Ovary (tissue), 9 donors: Measurements from ENCODE around the gene PRSS27. TPM values are rescaled to one million over a fixed set of nuclear protein-coding genes. Genes with fewer than 3 reads are reported as not detected.
"Not testable (repeated sequence)": the region's sequence is repeated elsewhere in the genome, so short reads cannot be mapped to it uniquely, and the experiment has no call there.

Source experiments
- DNase-seq, 5 donors: peaks; one replicate each; pipeline ENCODE4 v3.0.0-alpha.2; 2019 to 2020
- H3K27ac ChIP-seq, 2 donors: fragments of 200-600 bp; one replicate each; pipeline versions ENCODE4 v1.5.1 to v1.8.0; 2019 to 2022
- H3K27me3 ChIP-seq: fragments of 200-600 bp; one replicate; pipeline ENCODE4 v1.8.0; 2022
- H3K36me3 ChIP-seq: fragments of 200-600 bp; sonication (generic); one replicate; pipeline ENCODE4 v1.5.1; 2019
- H3K4me1 ChIP-seq: one replicate; pipeline ENCODE4 v1.8.1; 2013; ENCODE audit warnings: mild to moderate bottlenecking, moderate library complexity; ENCODE audit not compliant: insufficient read depth
- H3K4me3 ChIP-seq: fragments of 200-600 bp; sonication (generic); one replicate; pipeline ENCODE4 v1.5.1; 2017
- H3K9me3 ChIP-seq, 2 donors: fragments of 200-600 bp in 1 of 2; sonication (generic) in 1 of 2; one replicate each; pipeline versions ENCODE4 v1.5.1 to v1.8.1; 2013 to 2019; ENCODE audit warnings: mild to moderate bottlenecking in 1 of 2, moderate library complexity in 1 of 2
- CTCF ChIP-seq, 3 donors: fragments of 450-650 bp in 2 of 3; fragments of 200-600 bp in 1 of 3; IDR thresholded peaks; one replicate each; pipeline versions ENCODE4 v1.5.1 to v1.8.0; 2016 to 2022; ENCODE audit warnings: antibody characterized with exemption in 3 of 3, mild to moderate bottlenecking in 1 of 3
- EP300 ChIP-seq: sonication (generic); formaldehyde crosslinking; IDR thresholded peaks from one replicate; pipeline ENCODE4 v1.6.1; 2017; ENCODE audit warnings: antibody characterized with exemption
- POLR2A ChIP-seq: fragments of 450-650 bp; IDR thresholded peaks from one replicate; pipeline ENCODE4 v1.6.1; 2017; ENCODE audit warnings: antibody characterized with exemption, mild to moderate bottlenecking, moderate library complexity
- WGBS, 3 donors: extraction: QIAGEN DNeasy Blood & Tissue Kit in 1 of 3; methylation state at CpG; one replicate each; pipeline versions ENCODE4 v1.1.5 to v1.1.7; 2013 to 2017; 5-methylcytosine and 5-hydroxymethylcytosine counted together
- intact Hi-C, 4 donors: fragments of 100-400 bp; cut with DNase I; formaldehyde crosslinking; loops; one replicate each; pipeline versions ENCODE4 v1.11.0 to v1.15.1; 2022 to 2023
- polyA plus RNA-seq, 2 donors: library from polyadenylated mRNA; stranded (reverse); fragments of 200-250 nt in 1 of 2; fragments of 350-450 nt in 1 of 2; fragmentation: Illumina TruSeq in 1 of 2; extraction: RNeasy Lipid Tissue Mini Kit (QIAGEN cat#74804) in 1 of 2; gene quantifications; one replicate each; pipeline ENCODE4 v1.2.3, GENCODE V29; 2013 to 2014
- total RNA-seq, 7 donors: library from RNA; depleted of rRNA in 2 of 7; stranded (reverse); fragments of >200 nt in 2 of 7; fragmentation: NEBNext Ultra II Directional in 3 of 7; extraction: Animal tissue kit (Norgen Biotek cat#: 25700) in 3 of 7; gene quantifications; one replicate each; pipeline versions ENCODE4 v1.1.0 to v1.2.4, GENCODE V29; 2016 to 2023
- donor health status: DM: no; HTN: no; CAD: no; lungs with moderate emphysema.
- donor health status: DM: no; HTN: no; CAD: no.
- donor health status: Bipolar disorder and iron deficiency.
- donor health status: DM: yes; HTN: yes; CAD: no.
- donor health status: DM: no; HTN: no; CAD: no.
- donor health status: DM: yes; HTN: yes; CAD: no.

The PRSS27 gene
- total and polyA plus RNA-seq, 9 donors: 0.46 to 1.3 (median 1.1) TPM; not detected in 1

- H3K4me3 ChIP-seq, H3K9me3 ChIP-seq, H3K27me3 ChIP-seq, H3K4me1 ChIP-seq, H3K36me3 ChIP-seq, intact Hi-C loops, DNase-seq, H3K27ac ChIP-seq: not testable (repeated sequence)
- 91 to 97% (median 95%) methylated on average over 3 of the region's 3 CpGs for WGBS, 3 donors
These were observed 43.1 kb downstream of the PRSS27 start for GRCh38 chr16:2676937-2677336.

GRCh38 chr16:2675714-2676113 lies 44.3 kb downstream of the PRSS27 start:
- Histone ChIP-seq H3K9me3 (no peaks in the 10 kb centered on the region), H3K36me3 (no peaks in the 10 kb centered on the region), H3K27ac (no peak overlapping the region), H3K4me1 (peaks cover 5% of the 10 kb centered on the region), H3K4me3 (no peak overlapping the region), H3K27me3 (no peaks in the 10 kb centered on the region)
- no peak for DNase-seq
- intact Hi-C loops: no loop called here
- WGBS, 3 donors: 74 to 86% (median 80%) methylated on average over 16 of the region's 16 CpGs
- TF ChIP-seq CTCF (IDR thresholded peaks at IDR 0.05): no peak
- no peak for TF ChIP-seq EP300
- TF ChIP-seq POLR2A: no peak

- peaks cover 5% of the 10 kb centered on the region for H3K4me1 ChIP-seq
- no peaks in the 10 kb centered on the region for H3K9me3 ChIP-seq
- H3K36me3 ChIP-seq: no peaks in the 10 kb centered on the region
- DNase-seq: peak in 1 of 5 donors; percentile 28
- 48 to 71% (median 68%) methylated on average over 7 of the region's 7 CpGs for WGBS, 3 donors
- H3K27me3 ChIP-seq: no peaks in the 10 kb centered on the region
- no peak overlapping the region for H3K27ac ChIP-seq
- TF ChIP-seq EP300 (no peak), CTCF (IDR thresholded peaks at IDR 0.05) (no peak), POLR2A (no peak)
- H3K4me3 ChIP-seq: no peak overlapping the region
- intact Hi-C loops: no loop called here
These were observed 45.0 kb downstream of the PRSS27 start for GRCh38 chr16:2675021-2675420.

GRCh38 chr16:2673066-2673999 lies 46.7 kb downstream of the PRSS27 start:
- Histone ChIP-seq H3K9me3 (no peaks in the 10 kb centered on the region), H3K36me3 (no peaks in the 10 kb centered on the region), H3K4me1 (peaks cover 5% of the 10 kb centered on the region), H3K27ac (peak overlapping the region in 1 of 2 donors; percentile 39), H3K4me3 (peak overlapping the region; percentile 76), H3K27me3 (no peaks in the 10 kb centered on the region)
- 0 to 1% (median 1%) methylated on average over 53 to 105 of the region's 107 CpGs for WGBS, 3 donors
- no peak for TF ChIP-seq EP300
- peak; percentile 16 for TF ChIP-seq POLR2A
- DNase-seq: peak; percentile 95 to 97 (median 96)
- intact Hi-C loops: no loop called here

GRCh38 chr16:2671741-2672140 lies 48.3 kb downstream of the PRSS27 start:
- Histone ChIP-seq H3K27me3 (no peaks in the 10 kb centered on the region), H3K4me3 (no peak overlapping the region), H3K4me1 (peaks cover 5% of the 10 kb centered on the region), H3K27ac (no peak overlapping the region), H3K36me3 (no peaks in the 10 kb centered on the region), H3K9me3 (no peaks in the 10 kb centered on the region)
- DNase-seq: no peak
- TF ChIP-seq EP300: no peak
- no peak for TF ChIP-seq POLR2A
- no peak for TF ChIP-seq CTCF (IDR thresholded peaks at IDR 0.05)
- 81 to 89% (median 88%) methylated on average over 13 of the region's 13 CpGs for WGBS, 3 donors
- intact Hi-C loops: no loop called here

- H3K36me3 ChIP-seq, DNase-seq, intact Hi-C loops, H3K4me3 ChIP-seq, H3K27ac ChIP-seq, H3K4me1 ChIP-seq, H3K27me3 ChIP-seq, H3K9me3 ChIP-seq: not testable (repeated sequence)
- WGBS, 3 donors: 67 to 68% (median 67%) methylated on average over 10 of the region's 10 CpGs
These were observed 48.8 kb downstream of the PRSS27 start for GRCh38 chr16:2671193-2671592.
